CD4-positive, alpha-beta T cell treated with Interleukin-10 for 1 hour (primary cell): ENCODE data around the gene DHDH.

Source experiments
- DNase-seq: peaks from one replicate; pipeline ENCODE4 v3.0.0-alpha.2; 2020

The DHDH gene

DNA sequence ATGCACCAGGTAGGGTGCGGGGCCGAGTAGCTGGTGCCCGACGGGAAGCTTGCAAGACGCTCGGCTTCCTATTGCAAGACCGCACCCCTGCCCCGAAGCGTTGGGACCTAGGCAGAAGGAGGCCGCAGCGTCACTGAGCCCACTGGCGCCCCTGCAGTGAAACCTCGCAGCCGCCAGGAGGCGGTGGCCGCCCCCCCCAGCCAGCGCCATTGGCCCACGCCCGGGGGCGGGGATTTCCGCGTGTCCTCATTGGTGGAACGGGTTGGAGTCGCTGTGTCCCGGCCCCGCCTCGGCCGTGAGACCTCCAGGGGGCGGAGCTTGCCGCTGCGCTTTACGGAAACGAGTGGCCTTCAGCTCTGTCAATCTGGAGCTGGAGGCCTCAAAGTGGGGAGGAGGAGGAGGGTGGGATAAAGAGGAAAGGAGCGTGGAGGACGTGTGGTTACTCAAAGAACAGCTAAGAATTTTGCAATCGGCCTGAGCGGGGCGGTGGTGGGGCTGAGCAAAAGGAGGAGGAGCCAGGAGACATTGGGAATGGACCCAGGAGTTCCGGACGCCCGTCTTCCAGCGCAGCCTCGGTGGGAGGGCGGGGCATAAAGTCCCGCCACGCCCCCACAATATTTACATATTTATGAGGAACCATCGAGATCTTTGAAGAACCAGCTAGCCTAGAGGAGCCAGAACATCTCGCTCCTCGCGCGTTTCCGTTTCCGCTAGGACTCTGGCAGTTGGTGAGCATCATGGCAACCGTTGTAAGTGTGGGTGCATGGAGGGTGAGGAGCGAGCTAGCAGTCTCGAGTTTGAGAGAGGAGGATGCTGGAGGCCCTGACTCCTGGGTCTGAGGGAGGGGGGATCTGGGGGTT, 59.9 kb downstream of the DHDH start, which contains the start of the genes GYS1 and RUVBL2:
Gene GYS1, minus strand, starts transcription at position 135 of the 860 bp plus-strand sequence. CDS start 197 bp downstream, outside the sequence.
Gene RUVBL2, plus strand, starts transcription at position 713 of the 860 bp plus-strand sequence. Its CDS starts 25 bp downstream, at position 738.
- DNase-seq = peak; percentile 99

DNA sequence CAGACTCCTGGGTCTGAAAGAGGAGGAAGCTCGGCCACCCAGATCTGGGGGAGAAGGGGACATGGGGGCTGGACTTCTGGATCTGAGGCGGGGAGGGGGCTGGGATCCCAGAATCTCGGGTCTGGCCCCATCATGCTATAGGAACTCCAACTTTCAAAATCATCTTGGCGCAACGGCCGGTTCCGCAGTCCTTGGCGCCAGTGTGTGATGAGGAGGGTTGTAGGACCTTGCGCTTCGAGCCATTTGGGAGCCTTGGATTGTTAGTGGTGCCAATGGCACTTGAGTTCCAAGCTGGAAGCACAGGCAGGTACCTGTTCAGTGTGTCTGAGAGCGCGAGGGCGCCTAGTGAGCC, 60.5 kb downstream of the DHDH start:
- no peak for DNase-seq
